LNCaP clone FGC (cell line): ENCODE results near the gene KRTAP4-5.
"Not testable (repeated sequence)": the region's sequence is repeated elsewhere in the genome, so short reads cannot be mapped to it uniquely, and the experiment has no call there.

Experiments
- DNase-seq: peaks from one replicate; pipeline ENCODE4 v3.0.0-alpha.2; 2011; ENCODE audit warnings: low read depth
- H3K4me3 ChIP-seq: 2 replicates; pipeline ENCODE4 v1.5.1; 2011; ENCODE audit warnings: mild to moderate bottlenecking, low read depth, low read length, control low read depth
- CTCF ChIP-seq: IDR thresholded peaks from 2 replicates; pipeline ENCODE4 v1.5.1; 2012; ENCODE audit warnings: mild to moderate bottlenecking; ENCODE audit not compliant: control insufficient read depth, insufficient read depth; ENCODE audit errors: extremely low read depth

The KRTAP4-5 gene

GRCh38 chr17:41167561-41167960 lies 17.9 kb upstream of the KRTAP4-5 start:
- no peak for TF ChIP-seq CTCF

DNA sequence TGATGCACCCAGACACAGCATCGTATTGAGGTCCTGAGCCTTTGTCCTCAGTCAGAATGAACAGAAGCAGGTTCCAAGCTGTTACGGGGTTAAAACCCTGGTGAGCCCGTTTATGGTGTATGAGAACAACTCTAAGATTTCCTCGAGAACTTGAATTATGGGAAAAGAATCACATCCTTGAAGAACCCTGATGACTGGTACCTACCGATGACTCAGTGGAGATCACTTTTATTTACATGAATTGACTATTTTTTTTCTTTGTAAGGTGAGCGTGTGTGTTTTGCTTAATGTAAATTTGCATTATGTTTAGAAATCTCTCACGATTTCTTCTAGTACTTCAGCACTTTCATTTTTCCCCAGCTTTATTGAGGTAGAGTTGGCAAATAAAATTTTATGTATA lies 14.2 kb upstream of the KRTAP4-5 start:
- TF ChIP-seq CTCF = no peak
- H3K4me3 ChIP-seq = no peak overlapping the region
- no peak for DNase-seq

More at GRCh38 chr17:41167561-41167960, 17.9 kb upstream of the KRTAP4-5 start:
- DNase-seq = no peak
- H3K4me3 ChIP-seq = no peak overlapping the region

DNA sequence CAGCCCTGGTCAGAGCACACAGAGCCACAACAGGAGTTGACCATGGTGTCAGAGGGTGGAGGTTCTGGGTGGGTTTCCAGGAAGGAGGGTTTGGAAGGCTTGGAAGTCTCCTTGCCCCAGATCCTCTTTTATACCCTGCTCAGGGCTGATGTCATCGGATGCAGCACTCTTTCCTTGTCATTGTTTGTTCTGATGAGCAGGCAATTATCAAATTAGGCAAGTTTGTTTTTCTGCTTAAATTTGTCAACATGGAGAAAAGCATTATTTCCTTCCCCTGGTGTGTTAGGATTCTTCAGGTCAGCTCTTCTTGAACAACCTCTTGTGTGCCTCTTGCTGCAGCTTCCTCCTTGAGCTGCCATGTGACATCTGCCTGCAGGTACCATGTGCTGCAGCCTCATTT lies 11.0 kb upstream of the KRTAP4-5 start, which contains the start of gene KRTAP4-4:
TSS of gene KRTAP4-4 (minus strand) at position 101 of the 400 bp plus-strand sequence. CDS start at position 44, 57 bp downstream.
- no peak for TF ChIP-seq CTCF
- no peak for DNase-seq
- no peak within 1 kb of the TSS for H3K4me3 ChIP-seq

- DNase-seq, H3K4me3 ChIP-seq: not testable (repeated sequence)
These were observed 10.6 kb upstream of the KRTAP4-5 start for GRCh38 chr17:41160190-41160589.

DNA sequence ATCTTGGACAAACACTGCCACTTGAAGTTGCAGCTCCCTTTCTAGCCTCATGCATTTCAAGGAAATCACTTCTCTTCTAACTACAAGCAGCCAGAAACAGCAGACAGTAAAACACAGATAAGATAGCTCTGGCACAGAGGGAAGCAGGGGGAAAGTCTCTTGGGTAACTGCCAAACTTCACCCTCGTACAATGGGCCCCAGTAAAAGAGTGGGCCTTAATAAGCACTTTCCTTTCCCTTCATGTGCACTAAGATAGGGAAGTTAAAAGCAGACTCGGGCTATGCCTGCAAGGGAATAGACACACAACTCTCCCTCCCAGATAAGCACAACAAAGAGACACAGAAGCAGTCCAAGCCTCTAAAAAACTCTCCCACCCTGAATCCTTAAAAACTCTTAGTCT lies 4.2 kb upstream of the KRTAP4-5 start:
- no peak overlapping the region for H3K4me3 ChIP-seq
- no peak for TF ChIP-seq CTCF
- DNase-seq = no peak

DNA sequence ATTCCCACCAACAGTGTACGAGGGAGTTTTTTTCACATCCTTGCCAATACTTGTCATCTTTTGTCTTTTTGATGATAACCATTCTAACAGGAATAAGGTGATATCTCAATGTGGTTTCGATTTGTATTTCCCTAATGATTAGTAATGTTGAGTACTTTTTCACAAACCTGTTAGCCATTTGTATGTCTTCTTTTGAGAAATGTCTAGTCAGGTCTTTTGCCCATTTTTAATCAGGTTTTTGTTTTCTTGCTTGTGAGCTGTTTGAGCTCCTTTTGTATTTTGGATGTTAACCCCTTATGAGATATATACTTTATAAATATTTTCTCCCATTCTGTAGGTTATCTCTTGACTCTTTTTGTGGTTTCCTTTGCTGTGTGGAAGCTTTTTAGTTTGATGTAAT lies 1.9 kb upstream of the KRTAP4-5 start:
- no peak overlapping the region for H3K4me3 ChIP-seq
- no peak for DNase-seq
- TF ChIP-seq CTCF = no peak

DNA sequence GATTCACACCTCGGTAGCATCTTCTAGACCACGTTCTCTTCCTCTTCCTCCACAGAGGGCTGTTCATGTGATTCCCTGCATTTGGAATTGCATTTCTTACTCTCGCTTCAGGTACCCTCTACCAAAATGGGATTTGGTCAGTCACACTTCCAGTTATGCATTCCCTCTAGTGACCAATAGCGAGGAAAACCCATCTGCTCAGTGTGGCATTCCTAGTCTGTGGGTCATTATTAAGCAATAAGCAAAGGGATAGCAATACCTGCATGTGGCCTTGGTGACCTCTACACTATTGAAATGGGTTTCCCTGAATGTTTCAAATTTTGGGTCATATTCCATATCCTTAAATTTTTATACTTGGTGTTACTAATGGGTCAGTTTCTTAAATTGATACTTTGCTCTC lies 401 bp upstream of the KRTAP4-5 start:
- no peak overlapping the region for H3K4me3 ChIP-seq
- DNase-seq = no peak
- no peak for TF ChIP-seq CTCF

GRCh38 chr17:41148971-41149651 lies 514 bp downstream of the KRTAP4-5 start:
- H3K4me3 ChIP-seq, DNase-seq: not testable (repeated sequence)
